Skeletal muscle tissue (tissue), 4 donors: ENCODE data around the gene LAMTOR4. TPM values are rescaled to one million over a fixed set of nuclear protein-coding genes. Genes with fewer than 3 reads are reported as not detected.
A peak's percentile ranks its signal among the peaks of the same experiment; 100 is the strongest.
"Not testable (repeated sequence)": the region's sequence is repeated elsewhere in the genome, so short reads cannot be mapped to it uniquely, and the experiment has no call there.

Experiments used
- H3K27ac ChIP-seq: one replicate; pipeline ENCODE4 v1.7.0; 2013; ENCODE audit warnings: mild to moderate bottlenecking, low read depth, low read length, inconsistent platforms
- H3K27me3 ChIP-seq, 3 donors: one replicate each; pipeline ENCODE4 v1.7.0; 2013; ENCODE audit warnings: low read length in 3 of 3; ENCODE audit not compliant: control insufficient read depth in 3 of 3, insufficient read depth in 3 of 3
- H3K36me3 ChIP-seq, 3 donors: one replicate each; pipeline ENCODE4 v1.7.0; 2013; ENCODE audit warnings: low read length in 3 of 3; ENCODE audit not compliant: control insufficient read depth in 3 of 3, insufficient read depth in 3 of 3
- H3K4me1 ChIP-seq, 3 donors: one replicate each; pipeline ENCODE4 v1.7.0; 2013; ENCODE audit warnings: low read length in 3 of 3, mild to moderate bottlenecking in 3 of 3; ENCODE audit not compliant: control insufficient read depth in 3 of 3, insufficient read depth in 3 of 3
- H3K4me3 ChIP-seq, 3 donors: one replicate each; pipeline ENCODE4 v1.7.0; 2013; ENCODE audit warnings: low read length in 3 of 3
- H3K9ac ChIP-seq, 3 donors: one replicate each; pipeline ENCODE4 v1.7.0; 2013; ENCODE audit warnings: low read length in 3 of 3, mild to moderate bottlenecking in 3 of 3, moderate library complexity in 2 of 3, low read depth in 1 of 3
- H3K9me3 ChIP-seq, 3 donors: one replicate each; pipeline ENCODE4 v1.7.0; 2013; ENCODE audit warnings: low read length in 3 of 3; ENCODE audit not compliant: control insufficient read depth in 3 of 3
- total RNA-seq: library from RNA; depleted of rRNA; stranded (reverse); fragments of >200 nt; gene quantifications from one replicate; pipeline ENCODE4 v1.2.3, GENCODE V29; 2014
- donor health status: Osteomylitis.

Gene LAMTOR4
- total RNA-seq, 1 donor from 2014 or later = 73.1 TPM

- Histone ChIP-seq H3K9ac (peak within 1 kb of the TSS in 2 of 3 donors; percentile 34 to 72), H3K36me3 (no peaks in the 10 kb centered on the region), H3K9me3 (no peaks in the 10 kb centered on the region), H3K27me3 (peaks cover 0 to 44% (median 3%) of the 10 kb centered on the region in 3 donors), H3K27ac (no peak within 1 kb of the TSS), H3K4me3 (peak within 1 kb of the TSS; percentile 39 to 68 (median 67)), H3K4me1 (peaks cover 5 to 9% (median 6%) of the 10 kb centered on the region in 3 donors)
Measured at GRCh38 chr7:100177045-100178001, 28.6 kb downstream of the LAMTOR4 start, which contains the start of the genes GPC2 and STAG3. TSS of gene GPC2 (minus strand) at chr7:100177381. CDS start at chr7:100177199, 182 bp downstream. TSS of gene STAG3 (plus strand) at chr7:100177918. CDS start at chr7:100180557, 2,639 bp downstream.

- H3K4me3 ChIP-seq, H3K36me3 ChIP-seq, H3K4me1 ChIP-seq, H3K27ac ChIP-seq, H3K9ac ChIP-seq, H3K9me3 ChIP-seq: not testable (repeated sequence)
- H3K27me3 ChIP-seq = peaks cover 0 to 34% (median 3%) of the 10 kb centered on the region in 3 donors
Measured at GRCh38 chr7:100180084-100180483, 31.4 kb downstream of the LAMTOR4 start.

GRCh38 chr7:100182616-100183015, 33.9 kb downstream of the LAMTOR4 start:
- H3K4me1 ChIP-seq, H3K36me3 ChIP-seq, H3K27ac ChIP-seq, H3K9me3 ChIP-seq, H3K4me3 ChIP-seq, H3K9ac ChIP-seq: not testable (repeated sequence)
- peaks cover 0 to 33% (median 3%) of the 10 kb centered on the region in 3 donors for H3K27me3 ChIP-seq

GRCh38 chr7:100183090-100183489, 34.4 kb downstream of the LAMTOR4 start:
- H3K4me1 ChIP-seq, H3K36me3 ChIP-seq, H3K9me3 ChIP-seq, H3K9ac ChIP-seq, H3K4me3 ChIP-seq, H3K27ac ChIP-seq: not testable (repeated sequence)
- H3K27me3 ChIP-seq = peaks cover 0 to 29% (median 3%) of the 10 kb centered on the region in 3 donors

- no peak overlapping the region for H3K4me3 ChIP-seq
- no peaks in the 10 kb centered on the region for H3K4me1 ChIP-seq
- no peaks in the 10 kb centered on the region for H3K9me3 ChIP-seq
- H3K36me3 ChIP-seq = no peaks in the 10 kb centered on the region
- H3K27me3 ChIP-seq = peaks cover 0 to 6% (median 0%) of the 10 kb centered on the region in 3 donors
- no peak overlapping the region for H3K9ac ChIP-seq
- H3K27ac ChIP-seq = no peak overlapping the region
Measured at GRCh38 chr7:100185726-100186125, 37.0 kb downstream of the LAMTOR4 start.

GRCh38 chr7:100189061-100189460, 40.3 kb downstream of the LAMTOR4 start:
- H3K27ac ChIP-seq = no peak overlapping the region
- no peaks in the 10 kb centered on the region for H3K4me1 ChIP-seq
- H3K27me3 ChIP-seq = peaks cover 0 to 3% (median 0%) of the 10 kb centered on the region in 3 donors
- no peak overlapping the region for H3K4me3 ChIP-seq
- no peak overlapping the region for H3K9ac ChIP-seq
- H3K9me3 ChIP-seq = no peaks in the 10 kb centered on the region
- H3K36me3 ChIP-seq = no peaks in the 10 kb centered on the region

GRCh38 chr7:100190048-100190711, 41.5 kb downstream of the LAMTOR4 start:
- Histone ChIP-seq H3K9ac (no peak overlapping the region), H3K4me3 (no peak overlapping the region), H3K9me3 (no peaks in the 10 kb centered on the region), H3K4me1 (no peaks in the 10 kb centered on the region), H3K27me3 (peaks cover 0 to 3% (median 0%) of the 10 kb centered on the region in 3 donors), H3K36me3 (no peaks in the 10 kb centered on the region), H3K27ac (no peak overlapping the region)

- no peak overlapping the region for H3K9ac ChIP-seq
- H3K9me3 ChIP-seq = no peaks in the 10 kb centered on the region
- no peak overlapping the region for H3K4me3 ChIP-seq
- no peak overlapping the region for H3K27ac ChIP-seq
- no peaks in the 10 kb centered on the region for H3K4me1 ChIP-seq
- H3K36me3 ChIP-seq = no peaks in the 10 kb centered on the region
- H3K27me3 ChIP-seq = peaks cover 0 to 3% (median 0%) of the 10 kb centered on the region in 3 donors
Measured at GRCh38 chr7:100191775-100192174, 43.1 kb downstream of the LAMTOR4 start.

GRCh38 chr7:100192281-100192862, 43.7 kb downstream of the LAMTOR4 start:
- H3K9ac ChIP-seq, H3K4me3 ChIP-seq, H3K27me3 ChIP-seq, H3K4me1 ChIP-seq, H3K9me3 ChIP-seq, H3K36me3 ChIP-seq, H3K27ac ChIP-seq: not testable (repeated sequence)
